Fibroblast of villous mesenchyme (primary cell): ENCODE measurements around the gene KXD1. TPM values are rescaled to one million over a fixed set of nuclear protein-coding genes. Genes with fewer than 3 reads are reported as not detected.

Experiments used
- DNase-seq: peaks from one replicate; pipeline ENCODE4 v3.0.0-alpha.2; 2010; ENCODE audit warnings: low read depth
- H3K4me3 ChIP-seq: 2 replicates; pipeline ENCODE4 v1.5.1; 2011; ENCODE audit warnings: low read depth, mild to moderate bottlenecking, low read length
- total RNA-seq: library from RNA; depleted of rRNA; stranded (reverse); fragments of >200 nt; gene quantifications from 2 replicates; pipeline ENCODE4 v1.2.3, GENCODE V29; 2012
- TF ChIP-seq, protein P1 (sequence below): IDR thresholded peaks from 2 replicates; pipeline ENCODE4 v1.5.1; 2012; ENCODE audit warnings: low read depth, mild to moderate bottlenecking, low read length; ENCODE audit not compliant: insufficient read depth

Gene KXD1
- total RNA-seq, 1 donor, result 92.8 TPM

GRCh38 chr19:18542941-18543813 is 14.5 kb upstream of the KXD1 start, which contains the start of gene FKBP8:
FKBP8 (minus strand) TSS chr19:18543573; CDS start chr19:18541970, 1,603 bp downstream.
- peak; percentile 88 for DNase-seq
- TF ChIP-seq, protein P1, sequence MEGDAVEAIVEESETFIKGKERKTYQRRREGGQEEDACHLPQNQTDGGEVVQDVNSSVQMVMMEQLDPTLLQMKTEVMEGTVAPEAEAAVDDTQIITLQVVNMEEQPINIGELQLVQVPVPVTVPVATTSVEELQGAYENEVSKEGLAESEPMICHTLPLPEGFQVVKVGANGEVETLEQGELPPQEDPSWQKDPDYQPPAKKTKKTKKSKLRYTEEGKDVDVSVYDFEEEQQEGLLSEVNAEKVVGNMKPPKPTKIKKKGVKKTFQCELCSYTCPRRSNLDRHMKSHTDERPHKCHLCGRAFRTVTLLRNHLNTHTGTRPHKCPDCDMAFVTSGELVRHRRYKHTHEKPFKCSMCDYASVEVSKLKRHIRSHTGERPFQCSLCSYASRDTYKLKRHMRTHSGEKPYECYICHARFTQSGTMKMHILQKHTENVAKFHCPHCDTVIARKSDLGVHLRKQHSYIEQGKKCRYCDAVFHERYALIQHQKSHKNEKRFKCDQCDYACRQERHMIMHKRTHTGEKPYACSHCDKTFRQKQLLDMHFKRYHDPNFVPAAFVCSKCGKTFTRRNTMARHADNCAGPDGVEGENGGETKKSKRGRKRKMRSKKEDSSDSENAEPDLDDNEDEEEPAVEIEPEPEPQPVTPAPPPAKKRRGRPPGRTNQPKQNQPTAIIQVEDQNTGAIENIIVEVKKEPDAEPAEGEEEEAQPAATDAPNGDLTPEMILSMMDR, result no peak
- H3K4me3 ChIP-seq, result peak within 1 kb of the TSS; percentile 80

GRCh38 chr19:18543814-18544475 is 13.7 kb upstream of the KXD1 start:
- H3K4me3 ChIP-seq, result peak overlapping the region; percentile 57
- TF ChIP-seq, protein P1, result no peak
- peak; percentile 76 for DNase-seq

- TF ChIP-seq, protein P1, result no peak
- DNase-seq, result peak; percentile 87
These were observed 6.0 kb upstream of the KXD1 start for GRCh38 chr19:18551631-18552030.

DNA sequence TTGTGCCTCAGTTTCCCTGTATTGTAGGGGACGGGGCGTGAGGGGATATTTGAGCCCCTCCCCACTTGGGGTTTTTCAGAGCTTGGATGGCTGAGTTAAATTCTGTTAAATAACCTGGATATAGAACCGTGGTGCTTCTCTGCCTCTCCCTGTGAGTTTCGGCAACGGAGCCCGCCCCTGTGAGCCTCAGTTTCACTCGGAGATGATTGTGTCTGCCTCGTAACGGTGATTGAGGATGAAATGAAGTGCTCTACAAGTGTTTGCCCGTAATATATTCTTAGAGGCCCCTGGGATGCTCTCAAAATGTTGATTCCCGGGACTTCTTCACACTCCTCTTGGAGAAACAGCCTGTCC is 509 bp downstream of the KXD1 start:
- DNase-seq, result no peak
- TF ChIP-seq, protein P1, result no peak

More at GRCh38 chr19:18551631-18552030, 6.0 kb upstream of the KXD1 start:
- no peak overlapping the region for H3K4me3 ChIP-seq

GRCh38 chr19:18558604-18559003 is 934 bp downstream of the KXD1 start:
- DNase-seq, result peak; percentile 15
- TF ChIP-seq, protein P1, result no peak
- H3K4me3 ChIP-seq, result peak overlapping the region; percentile 90

More for the DNA sequence above, 509 bp downstream of the KXD1 start:
- peak overlapping the region; percentile 90 for H3K4me3 ChIP-seq

DNA sequence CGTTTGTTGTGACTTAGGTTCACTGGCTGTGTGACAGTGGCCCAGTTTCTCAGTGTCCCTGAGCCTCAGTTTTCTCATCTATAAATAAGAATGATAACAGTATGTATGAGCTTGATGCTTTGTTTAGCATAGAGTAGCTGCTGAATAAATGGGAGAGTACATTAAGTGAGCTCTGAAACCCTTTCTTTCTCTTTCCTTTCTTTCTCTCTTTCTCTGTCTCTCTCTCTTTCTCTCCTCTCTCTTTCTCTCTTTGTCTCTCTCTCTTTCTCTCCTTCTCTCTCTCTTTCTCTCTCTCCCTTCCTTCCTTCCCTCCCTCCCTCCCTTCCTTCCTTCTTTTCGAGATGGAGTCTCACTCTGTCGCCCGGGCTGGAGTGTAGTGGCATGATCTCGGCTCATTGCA is 2.0 kb downstream of the KXD1 start:
- TF ChIP-seq, protein P1, result no peak
- no peak overlapping the region for H3K4me3 ChIP-seq
- DNase-seq, result no peak
